Measurements from ENCODE around the gene ZSWIM3. TPM values are rescaled to one million over a fixed set of nuclear protein-coding genes. Genes with fewer than 3 reads are reported as not detected.

Gene ZSWIM3
- total RNA-seq, 1 experiment from 2014 or later: 6.4 TPM

GRCh38 chr20:45874576-45874975, 17.2 kb downstream of the ZSWIM3 start:
- H3K27me3 Mint-ChIP-seq (ENCODE audit: insufficient read depth, unreplicated experiment): no peaks in the 10 kb centered on the region
- ChIA-PET CTCF (no interaction called here), POLR2A (interaction anchor here (0.7 kb wide), 1 partner anchor 11 kb away, joined by 3 read pairs; no protein-coding TSS in a partner anchor)

GRCh38 chr20:45878076-45878761, 20.8 kb downstream of the ZSWIM3 start:
- no TSS peak for BruUV-seq (replicated peaks)
- Mint-ChIP-seq H3K27me3 (ENCODE audit: insufficient read depth, unreplicated experiment) (no peaks in the 10 kb centered on the region), H3K4me1 (ENCODE audit: low read depth, unreplicated experiment) (peaks cover 19% of the 10 kb centered on the region), H3K36me3 (ENCODE audit: insufficient read depth, unreplicated experiment) (peaks cover 21% of the 10 kb centered on the region), H3K27ac (ENCODE audit: unreplicated experiment) (no peak overlapping the region), H3K4me3 (ENCODE audit: unreplicated experiment) (no peak overlapping the region), H3K9me3 (ENCODE audit: unreplicated experiment) (no peaks in the 10 kb centered on the region)
- TF ChIP-seq CTCF (IDR thresholded peaks at IDR 0.05; ENCODE audit: insufficient read depth in 1 of 2, low read depth in 1 of 2, low read length in 1 of 2, severe bottlenecking in 1 of 2, unreplicated experiment in 1 of 2): no peak
- H3K36me3 ChIP-seq (ENCODE audit: control insufficient read depth, insufficient read depth, low read length): peaks cover 5% of the 10 kb centered on the region
- intact Hi-C loops (cut with micrococcal nuclease; ENCODE audit: unreplicated experiment): no loop called here
- H3K4me1 ChIP-seq: no peaks in the 10 kb centered on the region
- ChIA-PET CTCF (interaction anchor here (1.0 kb wide), 1 partner anchor 13 kb away, joined by 4 read pairs; the partner anchor contains the start of genes CTSA and NEURL2), POLR2A (no interaction called here)
- no peak for DNase-seq
- no peaks in the 10 kb centered on the region for H3K27me3 ChIP-seq (replicated peaks; ENCODE audit: control insufficient read depth, insufficient read depth, low read length)
- H3K9me3 ChIP-seq: no peaks in the 10 kb centered on the region
- H3K4me3 ChIP-seq (ENCODE audit: low read depth, low read length): no peak overlapping the region

More at GRCh38 chr20:45874576-45874975, 17.2 kb downstream of the ZSWIM3 start:
- no peak for DNase-seq
- no peak for TF ChIP-seq CTCF (IDR thresholded peaks at IDR 0.05; ENCODE audit: insufficient read depth in 1 of 2, low read depth in 1 of 2, low read length in 1 of 2, severe bottlenecking in 1 of 2, unreplicated experiment in 1 of 2)
- no peak overlapping the region for H3K27ac Mint-ChIP-seq (ENCODE audit: unreplicated experiment)
- Histone ChIP-seq H3K4me3 (ENCODE audit: low read depth, low read length) (no peak overlapping the region), H3K4me1 (no peaks in the 10 kb centered on the region), H3K9me3 (no peaks in the 10 kb centered on the region), H3K36me3 (ENCODE audit: control insufficient read depth, insufficient read depth, low read length) (peaks cover 4% of the 10 kb centered on the region; the same call in 1 of the 2 replicates), H3K27me3 (replicated peaks; ENCODE audit: control insufficient read depth, insufficient read depth, low read length) (no peaks in the 10 kb centered on the region)
- peaks cover 4% of the 10 kb centered on the region for H3K36me3 Mint-ChIP-seq (ENCODE audit: insufficient read depth, unreplicated experiment)
- H3K4me3 Mint-ChIP-seq (ENCODE audit: unreplicated experiment): no peak overlapping the region
- H3K4me1 Mint-ChIP-seq (ENCODE audit: low read depth, unreplicated experiment): peaks cover 6% of the 10 kb centered on the region
- intact Hi-C loops (cut with micrococcal nuclease; ENCODE audit: unreplicated experiment): no loop called here
- H3K9me3 Mint-ChIP-seq (ENCODE audit: unreplicated experiment): no peaks in the 10 kb centered on the region
- BruUV-seq (replicated peaks): no TSS peak

GRCh38 chr20:45880988-45881788, 23.8 kb downstream of the ZSWIM3 start, which contains the start of gene ZSWIM1:
Gene ZSWIM1 (plus strand): TSS chr20:45881227. CDS start chr20:45882593, 1,366 bp downstream.
- peaks cover 25% of the 10 kb centered on the region for H3K36me3 Mint-ChIP-seq (ENCODE audit: insufficient read depth, unreplicated experiment)
- ChIA-PET CTCF (interaction anchor here (0.5 to 2.2 kb wide), 14 partner anchors 10 to 365 kb away, joined by 3 to 34 read pairs (median 4); partner anchors contain the start of genes CTSA and NEURL2), POLR2A (interaction anchor here (0.5 to 2.2 kb wide), 23 partner anchors 9 to 972 kb away, joined by 3 to 34 read pairs (median 5); partner anchors contain the start of genes CTSA, DNTTIP1, NEURL2 and PCIF1)
- H3K27me3 ChIP-seq (replicated peaks; ENCODE audit: control insufficient read depth, insufficient read depth, low read length): no peaks in the 10 kb centered on the region
- no peak for TF ChIP-seq CTCF (IDR thresholded peaks at IDR 0.05; ENCODE audit: insufficient read depth in 1 of 2, low read depth in 1 of 2, low read length in 1 of 2, severe bottlenecking in 1 of 2, unreplicated experiment in 1 of 2)
- peaks cover 19% of the 10 kb centered on the region for H3K4me1 Mint-ChIP-seq (ENCODE audit: low read depth, unreplicated experiment)
- H3K27me3 Mint-ChIP-seq (ENCODE audit: insufficient read depth, unreplicated experiment): no peaks in the 10 kb centered on the region
- H3K36me3 ChIP-seq (ENCODE audit: control insufficient read depth, insufficient read depth, low read length): peaks cover 7% of the 10 kb centered on the region
- H3K9me3 ChIP-seq: no peaks in the 10 kb centered on the region
- H3K9me3 Mint-ChIP-seq (ENCODE audit: unreplicated experiment): no peaks in the 10 kb centered on the region
- BruUV-seq (replicated peaks): TSS peak; percentile 77
- H3K4me3 Mint-ChIP-seq (ENCODE audit: unreplicated experiment): peak within 1 kb of the TSS; percentile 96
- peak within 1 kb of the TSS; percentile 66 for H3K4me3 ChIP-seq (ENCODE audit: low read depth, low read length)
- intact Hi-C loops (cut with micrococcal nuclease; ENCODE audit: unreplicated experiment): loop anchor here (1.0 kb wide), 2 partner anchors 9 to 24 kb away; partner anchors contain the start of genes ACOT8 and ZSWIM3
- DNase-seq: peak; percentile 100
- no peaks in the 10 kb centered on the region for H3K4me1 ChIP-seq
- peak within 1 kb of the TSS; percentile 95 for H3K27ac Mint-ChIP-seq (ENCODE audit: unreplicated experiment)
